ENCODE results near the gene SERTAD3.
"Not testable (repeated sequence)": the region's sequence is repeated elsewhere in the genome, so short reads cannot be mapped to it uniquely, and the experiment has no call there.

The SERTAD3 gene

DNA sequence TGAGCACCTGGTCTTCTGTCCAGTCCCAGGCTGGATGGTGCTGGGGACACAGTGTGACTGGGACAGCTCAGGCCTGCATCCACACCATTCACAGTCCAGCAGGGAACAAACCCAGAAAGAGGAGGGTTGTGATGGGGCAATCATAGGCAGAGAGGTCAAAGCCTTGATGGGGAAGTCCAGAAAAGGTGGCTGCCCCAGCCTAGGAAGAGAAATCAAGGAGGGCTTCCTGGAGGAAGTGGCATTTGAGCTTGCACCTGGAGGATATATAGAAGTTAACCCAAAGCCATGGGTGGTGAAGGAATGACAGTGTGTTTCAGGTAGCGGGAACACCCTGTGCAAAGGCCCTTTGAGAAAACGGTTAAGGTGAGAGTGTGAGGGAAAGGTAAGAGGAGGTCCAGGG is 28.4 kb downstream of the SERTAD3 start:
- Histone ChIP-seq H3K36me3 (ENCODE audit: insufficient read depth, low read length) (no peaks in the 10 kb centered on the region), H3K4me3 (ENCODE audit: low read length) (no peak overlapping the region), H3K4me1 (ENCODE audit: insufficient read depth, low read length) (peaks cover 6% of the 10 kb centered on the region; the same call in 1 of the 2 replicates), H3K9me3 (ENCODE audit: insufficient read depth, low read depth, low read length) (no peaks in the 10 kb centered on the region), H3K27me3 (ENCODE audit: insufficient read depth, low read length) (no peaks in the 10 kb centered on the region), H3K27ac (ENCODE audit: low read depth, low read length) (no peak overlapping the region), H3K9ac (ENCODE audit: low read depth, low read length) (no peak overlapping the region)
- 92% methylated on average over 2 of the region's 2 CpGs for WGBS

DNA sequence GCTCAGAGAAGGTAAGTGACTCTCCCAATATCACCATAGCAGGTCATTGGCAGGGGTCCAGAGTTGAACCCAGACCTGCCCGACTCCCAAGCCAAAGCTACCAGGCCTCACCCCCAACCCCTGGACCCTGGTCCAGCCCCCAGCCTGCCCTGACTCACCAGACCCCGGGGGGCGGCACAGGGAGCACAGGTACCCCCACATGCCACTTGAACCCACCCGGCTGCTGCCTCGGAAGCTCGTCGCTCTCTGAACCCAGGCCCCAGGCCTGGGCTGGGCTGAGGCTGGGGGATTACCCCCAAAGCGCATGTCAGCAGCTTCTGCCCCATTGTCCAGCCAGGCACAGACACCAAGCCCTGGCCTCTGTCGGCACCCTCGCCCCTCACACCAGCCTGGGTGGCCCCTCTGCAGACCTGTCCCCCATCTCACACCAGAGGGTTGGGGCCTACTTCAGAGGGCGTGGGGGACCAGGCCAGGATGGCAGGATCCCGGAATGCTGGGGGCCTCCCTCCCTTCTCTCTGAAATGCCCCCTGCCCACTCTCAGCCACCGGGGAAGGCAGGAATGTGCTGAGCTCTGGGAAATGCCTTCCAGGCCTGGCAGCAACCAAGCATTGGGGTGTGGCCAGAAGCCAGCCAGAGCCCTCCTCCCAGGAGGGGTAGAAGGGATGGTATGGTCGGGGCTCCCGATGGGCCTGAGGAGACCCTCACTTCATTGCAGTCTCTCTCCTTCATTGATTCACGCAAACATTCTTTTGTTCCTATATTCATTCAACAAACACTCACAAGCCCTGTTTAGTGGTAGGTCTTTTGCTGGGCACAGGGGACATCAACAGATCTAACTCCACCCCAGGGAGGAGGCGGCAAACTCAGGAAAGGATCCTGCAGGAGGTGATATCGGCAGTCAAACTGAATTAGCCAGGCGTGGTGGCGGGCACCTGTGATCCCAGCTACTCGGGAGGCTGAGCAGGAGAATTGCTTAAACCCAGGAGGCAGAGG is 29.3 kb downstream of the SERTAD3 start:
- no peaks in the 10 kb centered on the region for H3K9me3 ChIP-seq (ENCODE audit: insufficient read depth, low read depth, low read length)
- no peak overlapping the region for H3K9ac ChIP-seq (ENCODE audit: low read depth, low read length)
- H3K4me1 ChIP-seq (ENCODE audit: insufficient read depth, low read length), result peaks cover 6% of the 10 kb centered on the region
- H3K36me3 ChIP-seq (ENCODE audit: insufficient read depth, low read length), result no peaks in the 10 kb centered on the region
- no peak overlapping the region for H3K27ac ChIP-seq (ENCODE audit: low read depth, low read length)
- H3K27me3 ChIP-seq (ENCODE audit: insufficient read depth, low read length), result no peaks in the 10 kb centered on the region
- H3K4me3 ChIP-seq (ENCODE audit: low read length), result no peak overlapping the region
- whole genome bisulfite sequencing, result 89% methylated on average over 20 of the region's 21 CpGs

DNA sequence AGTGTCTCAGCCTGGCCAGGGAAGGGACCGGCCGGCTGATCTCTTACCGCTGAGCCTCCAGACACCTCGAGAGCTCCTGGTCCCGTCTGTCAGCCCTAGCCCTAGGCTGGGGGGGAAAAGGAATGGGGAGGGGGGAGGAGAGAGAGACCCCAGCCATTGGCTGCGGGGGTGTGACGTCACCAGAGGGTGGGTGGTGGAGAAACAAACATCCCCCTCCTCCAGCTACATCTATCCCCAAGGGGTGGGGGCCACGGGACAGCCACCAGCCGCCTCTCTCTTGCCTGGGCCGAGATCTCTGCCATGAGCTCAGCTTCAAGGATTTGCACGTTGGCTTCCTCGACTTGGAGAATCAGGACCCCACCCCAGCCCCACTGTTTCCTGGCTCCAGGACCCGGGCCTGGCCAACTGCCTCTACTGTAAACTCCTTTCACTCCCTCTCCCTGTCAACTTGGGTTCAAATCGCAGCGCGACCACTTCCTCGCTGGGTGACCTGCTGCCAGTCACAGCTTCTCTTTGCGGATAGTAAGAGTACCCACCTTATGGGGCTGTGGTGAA is 30.8 kb downstream of the SERTAD3 start, which contains the start of gene PRX:
PRX (minus strand) TSS at position 88 of the 555 bp plus-strand sequence. CDS start 5,446 bp downstream, outside the sequence.
- H3K27me3 ChIP-seq (ENCODE audit: insufficient read depth, low read length), result no peaks in the 10 kb centered on the region
- peaks cover 6% of the 10 kb centered on the region for H3K4me1 ChIP-seq (ENCODE audit: insufficient read depth, low read length)
- H3K36me3 ChIP-seq (ENCODE audit: insufficient read depth, low read length), result no peaks in the 10 kb centered on the region
- peak within 1 kb of the TSS; percentile 41; the same call in 1 of the 2 replicates for H3K27ac ChIP-seq (ENCODE audit: low read depth, low read length)
- peak within 1 kb of the TSS; percentile 35 for H3K4me3 ChIP-seq (ENCODE audit: low read length)
- H3K9ac ChIP-seq (ENCODE audit: low read depth, low read length), result no peak within 1 kb of the TSS
- H3K9me3 ChIP-seq (ENCODE audit: insufficient read depth, low read depth, low read length), result no peaks in the 10 kb centered on the region
- 33% methylated on average over 16 of the region's 18 CpGs for WGBS

DNA sequence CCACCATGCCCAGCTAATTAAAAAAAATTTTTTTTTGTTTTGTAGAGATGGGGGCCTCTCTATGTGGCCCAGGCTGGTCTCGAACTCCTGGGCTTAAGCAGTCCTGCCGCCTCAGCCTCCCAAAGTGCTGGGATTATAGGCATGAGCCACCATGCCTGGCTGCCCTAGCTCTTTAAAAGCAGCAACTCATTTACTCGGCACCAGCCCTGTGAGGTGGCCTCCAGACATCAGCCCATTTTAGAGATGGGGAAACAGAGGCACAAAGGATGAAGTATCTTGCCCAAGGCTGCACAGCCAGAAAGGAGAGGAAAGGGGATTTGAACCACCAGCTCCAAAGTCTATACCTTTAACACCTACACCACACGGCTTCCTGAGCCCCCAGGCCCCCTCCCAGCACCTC is 31.3 kb downstream of the SERTAD3 start:
- H3K36me3 ChIP-seq (ENCODE audit: insufficient read depth, low read length), result no peaks in the 10 kb centered on the region
- no peaks in the 10 kb centered on the region for H3K9me3 ChIP-seq (ENCODE audit: insufficient read depth, low read depth, low read length)
- WGBS, result 77% methylated on average over 4 of the region's 4 CpGs
- peak overlapping the region; percentile 35; the same call in 1 of the 2 replicates for H3K4me3 ChIP-seq (ENCODE audit: low read length)
- no peaks in the 10 kb centered on the region for H3K27me3 ChIP-seq (ENCODE audit: insufficient read depth, low read length)
- peaks cover 6% of the 10 kb centered on the region for H3K4me1 ChIP-seq (ENCODE audit: insufficient read depth, low read length)
- no peak overlapping the region for H3K9ac ChIP-seq (ENCODE audit: low read depth, low read length)
- H3K27ac ChIP-seq (ENCODE audit: low read depth, low read length), result 0 out of 2 replicates have a peak overlapping the region, but pooled peaks have one; percentile 35

DNA sequence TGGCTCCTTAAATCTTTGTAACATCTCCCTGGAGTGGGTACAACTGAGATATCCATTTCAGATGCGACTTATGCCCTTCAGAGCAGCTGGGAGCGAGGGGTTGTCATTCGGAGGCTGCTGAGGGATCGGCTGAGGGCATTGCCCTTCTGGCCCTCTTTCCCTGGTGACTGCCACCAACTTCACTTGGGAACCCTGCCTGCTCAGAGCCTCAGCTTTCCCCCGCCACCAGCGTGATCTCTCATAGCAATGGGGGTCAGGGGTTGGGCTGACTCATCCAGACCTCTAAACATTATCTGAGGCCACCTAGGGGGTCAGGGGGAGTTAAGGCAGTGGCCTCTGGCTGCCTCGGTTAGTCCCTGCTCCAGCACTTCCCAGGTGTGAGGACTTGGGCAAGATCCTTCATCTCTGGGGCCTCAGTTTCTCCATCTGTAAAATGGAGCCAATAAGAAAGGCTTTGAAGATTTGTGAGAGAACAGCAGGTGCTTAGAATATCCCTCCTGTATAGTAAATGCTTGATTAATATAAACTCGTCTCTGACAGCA is 32.1 kb downstream of the SERTAD3 start:
- H3K4me3 ChIP-seq (ENCODE audit: low read length), result no peak overlapping the region
- no peak overlapping the region for H3K27ac ChIP-seq (ENCODE audit: low read depth, low read length)
- peaks cover 6% of the 10 kb centered on the region for H3K4me1 ChIP-seq (ENCODE audit: insufficient read depth, low read length)
- no peaks in the 10 kb centered on the region for H3K9me3 ChIP-seq (ENCODE audit: insufficient read depth, low read depth, low read length)
- no peak overlapping the region for H3K9ac ChIP-seq (ENCODE audit: low read depth, low read length)
- 66% methylated on average over 8 of the region's 8 CpGs for WGBS
- no peaks in the 10 kb centered on the region for H3K27me3 ChIP-seq (ENCODE audit: insufficient read depth, low read length)
- no peaks in the 10 kb centered on the region for H3K36me3 ChIP-seq (ENCODE audit: insufficient read depth, low read length)

DNA sequence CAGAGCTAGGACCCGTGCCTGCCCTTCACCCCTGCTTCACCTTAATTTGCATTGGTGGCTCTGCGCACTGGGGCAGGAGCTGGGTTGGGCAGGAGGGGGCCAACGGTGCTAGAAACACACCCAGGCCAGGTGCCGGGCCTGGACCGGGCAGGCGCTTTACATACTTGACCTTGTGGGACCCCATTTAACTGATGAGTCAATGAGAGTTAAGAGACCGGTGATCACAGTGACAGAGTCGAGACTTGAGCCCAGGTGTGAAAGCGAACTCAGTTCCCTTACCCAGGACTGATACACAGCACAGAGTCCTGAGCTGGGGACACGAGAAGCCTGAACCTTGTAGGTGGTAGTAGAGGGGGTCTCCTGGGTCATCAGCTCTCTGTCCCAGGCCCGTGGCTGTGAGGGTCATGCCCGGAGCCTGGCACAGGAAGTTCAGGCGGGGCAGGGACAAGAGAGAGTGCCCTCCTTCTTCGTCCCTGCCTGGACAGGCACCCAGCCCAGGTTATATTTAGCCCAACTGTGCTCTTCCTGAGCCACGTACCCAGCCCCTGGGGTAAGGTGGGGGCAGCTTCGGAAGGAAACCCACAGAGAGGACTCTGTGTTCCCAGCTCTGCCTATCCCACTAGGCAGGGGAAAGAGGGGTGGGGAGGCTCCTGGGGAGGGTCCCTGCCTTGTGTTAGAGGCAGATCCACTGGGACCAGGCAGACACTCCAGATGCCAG is 32.9 kb downstream of the SERTAD3 start:
- H3K9ac ChIP-seq (ENCODE audit: low read depth, low read length), result no peak overlapping the region
- H3K4me1 ChIP-seq (ENCODE audit: insufficient read depth, low read length), result peaks cover 6% of the 10 kb centered on the region

DNA sequence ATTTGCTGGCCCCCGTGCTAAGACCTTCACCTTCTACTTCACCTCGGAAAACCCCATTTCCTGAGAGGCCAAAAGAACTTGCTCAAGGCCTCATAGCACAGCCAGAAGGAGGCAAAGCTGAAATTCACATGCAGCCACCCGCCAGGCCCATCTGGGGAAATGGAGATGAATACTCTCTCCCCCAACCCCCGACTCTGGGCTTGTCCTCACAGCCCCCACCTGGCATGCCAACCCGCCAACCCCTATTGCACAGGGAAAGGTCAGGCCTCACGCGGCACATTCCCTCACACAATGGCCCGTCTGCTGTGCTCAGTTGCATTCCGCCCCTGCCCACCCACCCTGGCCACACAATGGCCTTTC is 34.1 kb downstream of the SERTAD3 start:
- H3K4me3 ChIP-seq (ENCODE audit: low read length), result no peak overlapping the region
- peak overlapping the region; percentile 9; the same call in 1 of the 2 replicates for H3K9ac ChIP-seq (ENCODE audit: low read depth, low read length)

More for the DNA sequence above, 32.9 kb downstream of the SERTAD3 start:
- no peaks in the 10 kb centered on the region for H3K9me3 ChIP-seq (ENCODE audit: insufficient read depth, low read depth, low read length)
- H3K4me3 ChIP-seq (ENCODE audit: low read length), result no peak overlapping the region
- H3K27ac ChIP-seq (ENCODE audit: low read depth, low read length), result 0 out of 2 replicates have a peak overlapping the region, but pooled peaks have one; percentile 37
- no peaks in the 10 kb centered on the region for H3K36me3 ChIP-seq (ENCODE audit: insufficient read depth, low read length)
- WGBS, result 73% methylated on average over 16 of the region's 16 CpGs
- no peaks in the 10 kb centered on the region for H3K27me3 ChIP-seq (ENCODE audit: insufficient read depth, low read length)

DNA sequence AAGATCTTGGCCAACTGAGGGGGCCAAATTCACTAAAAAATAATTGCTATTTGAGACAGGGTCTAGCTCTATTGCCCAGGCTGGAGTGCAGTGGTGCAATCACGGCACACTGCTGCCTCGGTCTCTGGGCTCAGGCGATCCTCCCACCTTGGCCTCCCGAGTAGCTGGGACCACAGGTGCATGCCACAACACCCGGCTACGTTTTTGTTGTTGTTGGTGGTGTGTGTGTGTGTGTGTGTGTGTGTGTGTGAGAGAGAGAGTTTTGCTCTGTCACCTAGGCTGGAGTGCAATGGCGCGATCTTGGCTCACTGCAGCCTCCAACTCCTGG is 35.6 kb downstream of the SERTAD3 start:
- not testable (repeated sequence) for H3K4me3 ChIP-seq (ENCODE audit: low read length); H3K9me3 ChIP-seq (ENCODE audit: insufficient read depth, low read depth, low read length); H3K9ac ChIP-seq (ENCODE audit: low read depth, low read length); H3K4me1 ChIP-seq (ENCODE audit: insufficient read depth, low read length); H3K27ac ChIP-seq (ENCODE audit: low read depth, low read length); H3K27me3 ChIP-seq (ENCODE audit: insufficient read depth, low read length); H3K36me3 ChIP-seq (ENCODE audit: insufficient read depth, low read length)
- WGBS, result 96% methylated on average over 8 of the region's 8 CpGs

More for the DNA sequence above, 34.1 kb downstream of the SERTAD3 start:
- Histone ChIP-seq H3K27me3 (ENCODE audit: insufficient read depth, low read length) (no peaks in the 10 kb centered on the region), H3K4me1 (ENCODE audit: insufficient read depth, low read length) (peaks cover 6% of the 10 kb centered on the region), H3K9me3 (ENCODE audit: insufficient read depth, low read depth, low read length) (no peaks in the 10 kb centered on the region), H3K27ac (ENCODE audit: low read depth, low read length) (peak overlapping the region; percentile 86; the same call in 1 of the 2 replicates), H3K36me3 (ENCODE audit: insufficient read depth, low read length) (no peaks in the 10 kb centered on the region)
- 49% methylated on average over 9 of the region's 9 CpGs for WGBS

DNA sequence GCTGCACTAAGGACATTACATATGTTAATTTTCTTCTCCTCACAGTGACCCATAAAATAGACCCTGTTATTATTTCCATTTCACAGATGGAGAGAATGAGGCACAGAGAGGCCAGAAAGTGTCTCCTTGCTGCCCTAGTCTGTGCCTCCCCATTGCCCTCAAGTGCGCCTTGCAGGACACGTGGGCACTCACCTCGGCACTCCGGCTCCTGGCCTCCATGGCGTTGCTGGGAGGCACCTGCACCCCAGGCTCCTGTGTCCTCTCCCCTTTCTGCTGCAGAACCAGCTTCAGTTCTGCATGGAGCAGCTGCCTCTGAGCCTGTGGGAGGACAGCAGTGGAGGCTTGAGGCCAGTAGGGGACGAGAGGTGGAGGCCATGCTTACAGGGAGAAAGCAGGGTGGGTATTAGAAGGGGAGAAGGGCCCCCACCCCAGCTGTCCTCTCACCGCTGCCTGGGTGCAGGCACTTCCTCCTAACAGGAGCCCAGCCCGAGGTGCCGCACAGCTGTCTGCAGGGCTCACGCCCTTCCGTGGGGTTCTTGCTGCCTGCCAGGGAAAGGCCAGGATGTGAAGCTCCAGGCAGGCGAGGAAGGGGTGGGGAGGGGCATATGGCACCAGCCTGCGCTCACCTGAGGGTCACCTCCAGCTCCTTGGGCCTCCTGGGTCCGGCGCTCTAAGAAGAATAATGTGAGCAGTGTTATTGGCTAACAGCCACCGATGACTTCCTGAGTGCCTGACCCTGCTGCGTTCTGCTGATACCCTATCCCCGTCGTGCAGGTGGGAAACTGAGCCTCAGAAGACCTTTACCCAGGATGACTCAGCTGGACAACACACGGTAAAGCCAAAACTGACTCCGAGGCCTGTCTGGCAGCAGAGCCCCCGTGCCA is 36.2 kb downstream of the SERTAD3 start:
- Histone ChIP-seq H3K9ac (ENCODE audit: low read depth, low read length) (no peak overlapping the region), H3K4me1 (ENCODE audit: insufficient read depth, low read length) (no peaks in the 10 kb centered on the region; the same call in 1 of the 2 replicates), H3K36me3 (ENCODE audit: insufficient read depth, low read length) (no peaks in the 10 kb centered on the region), H3K27me3 (ENCODE audit: insufficient read depth, low read length) (no peaks in the 10 kb centered on the region), H3K9me3 (ENCODE audit: insufficient read depth, low read depth, low read length) (no peaks in the 10 kb centered on the region), H3K4me3 (ENCODE audit: low read length) (no peak overlapping the region), H3K27ac (ENCODE audit: low read depth, low read length) (no peak overlapping the region)
- 89% methylated on average over 22 of the region's 22 CpGs for WGBS
